ENCODE data around the gene HSP90AA1.

Gene HSP90AA1

DNA sequence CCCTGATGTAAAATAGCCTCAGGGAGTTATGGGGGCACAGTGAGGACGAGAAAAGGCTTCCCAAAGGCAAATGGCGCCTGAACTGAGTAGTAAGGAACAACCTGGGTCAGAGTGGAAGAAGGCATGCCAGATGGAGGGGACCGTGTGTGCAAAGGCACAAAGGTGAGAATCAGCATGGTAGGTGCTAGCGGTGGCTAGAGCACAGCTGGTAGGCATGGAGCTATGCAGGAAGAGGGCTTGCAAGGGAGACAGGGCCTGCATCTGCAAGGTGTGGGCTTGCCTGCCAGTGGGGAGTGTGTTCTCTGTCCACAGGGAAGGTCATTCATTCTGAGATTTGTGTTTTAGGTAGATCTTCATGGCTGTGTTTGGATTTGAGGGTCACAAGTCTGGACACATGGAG, 18.5 kb upstream of the HSP90AA1 start:
- no peaks in the 10 kb centered on the region for H3K9me3 ChIP-seq (ENCODE audit: insufficient read depth, low read depth, low read length)
- H3F3A ChIP-seq (ENCODE audit: low read depth): no peaks in the 10 kb centered on the region
- no peak overlapping the region for H3K4me2 ChIP-seq (ENCODE audit: low read depth, low read length, poor library complexity, severe bottlenecking)
- no peaks in the 10 kb centered on the region for H4K20me1 ChIP-seq (ENCODE audit: insufficient read depth, low read length, poor library complexity, severe bottlenecking)
- no peak overlapping the region for H3K4me3 ChIP-seq (ENCODE audit: low read length, poor library complexity, severe bottlenecking)
- H3K9ac ChIP-seq (ENCODE audit: low read depth, low read length, poor library complexity, severe bottlenecking): no peak overlapping the region
- H3K36me3 ChIP-seq (ENCODE audit: insufficient read depth, low read length): no peaks in the 10 kb centered on the region
- no peaks in the 10 kb centered on the region for H3K27me3 ChIP-seq (ENCODE audit: insufficient read depth, low read length, poor library complexity, severe bottlenecking)
- H2AFZ ChIP-seq (ENCODE audit: low read length): no peak overlapping the region
- H3K9me2 ChIP-seq (replicated peaks; ENCODE audit: low read depth, low read length): no peaks in the 10 kb centered on the region
- H3K79me2 ChIP-seq (ENCODE audit: insufficient read depth, low read length): no peaks in the 10 kb centered on the region
- TF ChIP-seq CTCF (conservative IDR thresholded peaks at IDR 0.05; ENCODE audit: low read length) (no peak), EZH2phosphoT487 (IDR thresholded peaks at IDR 0.05; ENCODE audit: borderline replicate concordance) (no peak)
- H3K4me1 ChIP-seq (ENCODE audit: insufficient read depth, low read length, poor library complexity, severe bottlenecking): no peaks in the 10 kb centered on the region

GRCh38 chr14:102103062-102103695, 16.3 kb upstream of the HSP90AA1 start:
- H3F3A ChIP-seq (ENCODE audit: low read depth): no peaks in the 10 kb centered on the region
- no peak overlapping the region for H3K4me3 ChIP-seq (ENCODE audit: low read length, poor library complexity, severe bottlenecking)
- no peak overlapping the region for H2AFZ ChIP-seq (ENCODE audit: low read length)
- no peaks in the 10 kb centered on the region for H3K4me1 ChIP-seq (ENCODE audit: insufficient read depth, low read length, poor library complexity, severe bottlenecking)
- no peak overlapping the region for H3K9ac ChIP-seq (ENCODE audit: low read depth, low read length, poor library complexity, severe bottlenecking)
- H4K20me1 ChIP-seq (ENCODE audit: insufficient read depth, low read length, poor library complexity, severe bottlenecking): no peaks in the 10 kb centered on the region
- no peak overlapping the region for H3K4me2 ChIP-seq (ENCODE audit: low read depth, low read length, poor library complexity, severe bottlenecking)
- H3K9me3 ChIP-seq (ENCODE audit: insufficient read depth, low read depth, low read length): no peaks in the 10 kb centered on the region
- no peaks in the 10 kb centered on the region for H3K79me2 ChIP-seq (ENCODE audit: insufficient read depth, low read length)
- H3K9me2 ChIP-seq (replicated peaks; ENCODE audit: low read depth, low read length): no peaks in the 10 kb centered on the region
- no peaks in the 10 kb centered on the region for H3K36me3 ChIP-seq (ENCODE audit: insufficient read depth, low read length)
- no peak for TF ChIP-seq EZH2phosphoT487 (IDR thresholded peaks at IDR 0.05; ENCODE audit: borderline replicate concordance)
- TF ChIP-seq CTCF (conservative IDR thresholded peaks at IDR 0.05; ENCODE audit: low read length): no peak
- no peaks in the 10 kb centered on the region for H3K27me3 ChIP-seq (ENCODE audit: insufficient read depth, low read length, poor library complexity, severe bottlenecking)

GRCh38 chr14:102097441-102098135, 10.7 kb upstream of the HSP90AA1 start:
- H4K20me1 ChIP-seq (ENCODE audit: insufficient read depth, low read length, poor library complexity, severe bottlenecking): no peaks in the 10 kb centered on the region
- no peak overlapping the region for H3K9ac ChIP-seq (ENCODE audit: low read depth, low read length, poor library complexity, severe bottlenecking)
- no peak for TF ChIP-seq CTCF (conservative IDR thresholded peaks at IDR 0.05; ENCODE audit: low read length)
- no peak for TF ChIP-seq EZH2phosphoT487 (IDR thresholded peaks at IDR 0.05; ENCODE audit: borderline replicate concordance)
- no peak overlapping the region for H3K4me3 ChIP-seq (ENCODE audit: low read length, poor library complexity, severe bottlenecking)
- no peaks in the 10 kb centered on the region for H3K27me3 ChIP-seq (ENCODE audit: insufficient read depth, low read length, poor library complexity, severe bottlenecking)
- no peaks in the 10 kb centered on the region for H3K9me3 ChIP-seq (ENCODE audit: insufficient read depth, low read depth, low read length)
- no peaks in the 10 kb centered on the region for H3K79me2 ChIP-seq (ENCODE audit: insufficient read depth, low read length)
- no peaks in the 10 kb centered on the region for H3K4me1 ChIP-seq (ENCODE audit: insufficient read depth, low read length, poor library complexity, severe bottlenecking)
- H2AFZ ChIP-seq (ENCODE audit: low read length): no peak overlapping the region
- H3F3A ChIP-seq (ENCODE audit: low read depth): no peaks in the 10 kb centered on the region
- no peaks in the 10 kb centered on the region for H3K9me2 ChIP-seq (replicated peaks; ENCODE audit: low read depth, low read length)
- no peak overlapping the region for H3K4me2 ChIP-seq (ENCODE audit: low read depth, low read length, poor library complexity, severe bottlenecking)
- H3K36me3 ChIP-seq (ENCODE audit: insufficient read depth, low read length): no peaks in the 10 kb centered on the region

Data from Loucy (cell line).